C4-2B (cell line): ENCODE measurements around the gene IL20RB.

Experiments
- CTCF ChIP-seq: fragments of 450-650 bp; conservative IDR thresholded peaks from 2 replicates; pipeline ENCODE4 v1.5.1; 2017; ENCODE audit warnings: mild to moderate bottlenecking
- ZFX ChIP-seq: fragments of 450-650 bp; IDR thresholded peaks from 2 replicates; pipeline ENCODE4 v1.6.1; 2017

DNA sequence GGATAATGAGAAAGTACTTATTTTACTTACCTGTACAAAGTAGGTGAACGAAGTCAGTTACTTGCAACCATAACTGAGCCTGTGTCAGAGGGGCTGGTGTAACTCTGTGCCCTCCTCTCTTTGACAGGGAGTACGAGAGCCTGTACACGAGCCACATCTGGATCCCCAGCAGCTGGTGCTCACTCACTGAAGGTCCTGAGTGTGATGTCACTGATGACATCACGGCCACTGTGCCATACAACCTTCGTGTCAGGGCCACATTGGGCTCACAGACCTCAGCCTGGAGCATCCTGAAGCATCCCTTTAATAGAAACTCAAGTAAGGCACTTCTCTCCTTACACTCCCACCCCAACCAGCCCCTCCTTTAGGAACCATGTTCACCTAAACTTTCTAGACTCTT, 24.2 kb downstream of the IL20RB start:
- TF ChIP-seq CTCF (no peak), ZFX (no peak)
